ENCODE data around the gene MIS12. TPM values are rescaled to one million over a fixed set of nuclear protein-coding genes. Genes with fewer than 3 reads are reported as not detected.

Gene MIS12
- total and polyA plus RNA-seq, 2 of the 13 experiments (the other 11 are each of a cell fraction or from before 2014, with no cell fraction given), result 13.4 to 28.0 TPM

DNA sequence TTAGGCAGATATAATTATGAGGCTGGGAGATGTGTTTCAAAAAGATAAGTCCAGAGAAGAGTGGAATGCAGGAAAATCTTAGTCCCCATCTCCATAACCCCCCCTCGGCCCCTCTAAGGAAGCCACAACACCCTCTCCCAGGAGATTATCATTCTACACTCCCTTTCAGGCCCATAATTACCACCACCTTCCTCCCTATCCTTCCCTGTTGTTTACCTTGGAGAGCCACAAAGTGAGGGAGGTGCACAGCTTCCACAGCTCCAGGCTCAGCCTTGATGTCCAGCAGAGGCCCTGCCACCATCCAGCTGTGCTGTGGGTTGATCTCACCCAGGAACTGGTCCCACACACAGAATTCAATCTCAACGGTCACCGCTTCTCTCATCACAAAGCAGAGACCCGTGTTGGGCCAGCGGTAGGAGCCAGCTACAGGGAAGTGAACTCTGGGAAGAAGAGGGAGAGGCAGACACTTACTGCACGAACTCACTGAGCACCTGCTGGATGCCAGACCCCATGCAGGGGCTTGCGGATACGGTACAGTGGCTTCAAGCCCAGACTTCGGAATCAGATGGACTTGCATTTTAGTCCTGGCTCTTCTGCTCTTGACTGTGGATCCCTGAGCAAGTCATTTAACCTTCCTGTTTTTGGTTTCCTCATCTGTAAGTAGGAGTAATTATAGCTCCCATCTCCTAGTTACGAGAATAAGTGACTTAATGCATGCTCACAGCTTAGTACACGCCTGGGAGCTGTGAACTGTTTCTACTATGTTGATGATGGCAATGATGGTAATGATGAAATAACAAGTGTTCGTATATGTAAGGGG, 44.1 kb downstream of the MIS12 start:
- Histone ChIP-seq H3K4me1 (ENCODE audit: insufficient read depth, low read length) (peaks cover 15% of the 10 kb centered on the region; the same call in 1 of the 2 replicates), H3K27ac (ENCODE audit: extremely low read length, insufficient read depth, low read length) (no peak overlapping the region), H4K20me1 (ENCODE audit: insufficient read depth, low read length) (no peaks in the 10 kb centered on the region), H3K79me2 (ENCODE audit: insufficient read depth, low read length) (no peaks in the 10 kb centered on the region), H3K36me3 (replicated peaks in 1 of 2; ENCODE audit: control insufficient read depth in 1 of 2, insufficient read depth in 2 of 2, low read length in 2 of 2) (no peaks in the 10 kb centered on the region), H3K9me3 (ENCODE audit: low read length) (no peaks in the 10 kb centered on the region), H3K9ac (ENCODE audit: insufficient read depth, low read depth, low read length) (no peak overlapping the region), H3K27me3 (ENCODE audit: control insufficient read depth in 1 of 2, insufficient read depth in 2 of 2, low read length in 2 of 2) (peaks cover 0 to 22% of the 10 kb centered on the region in 2 experiments; a peak in 3 of 5 replicates), H3K4me2 (ENCODE audit: low read depth, low read length) (no peak overlapping the region), H3K4me3 (replicated peaks in 1 of 3; ENCODE audit: insufficient read depth in 1 of 3, low read depth in 2 of 3, low read length in 3 of 3) (no peak overlapping the region), H2AFZ (ENCODE audit: low read length) (no peak overlapping the region)
- POLR2A ChIA-PET, result no interaction called here
- intact Hi-C loops (cut with micrococcal nuclease; ENCODE audit: unreplicated experiment), result no loop called here
- 42% methylated on average over 10 of the region's 12 CpGs for WGBS (ENCODE audit: low lambda C conversion rate)
- in situ Hi-C loops (cut with HindIII; ENCODE audit: extremely low pct_ligation_motif_present, low pct_unique_long_range_greater_than_20kb), result no loop called here
- CTCF ChIA-PET (ENCODE audit: low intra/inter-chr PET ratio, low total read pairs), result no interaction called here
- no peak for TF ChIP-seq TBL1XR1 (IDR thresholded peaks at IDR 0.05; ENCODE audit: borderline replicate concordance, low read length, partially characterized antibody)
- TF ChIP-seq, protein P1, sequence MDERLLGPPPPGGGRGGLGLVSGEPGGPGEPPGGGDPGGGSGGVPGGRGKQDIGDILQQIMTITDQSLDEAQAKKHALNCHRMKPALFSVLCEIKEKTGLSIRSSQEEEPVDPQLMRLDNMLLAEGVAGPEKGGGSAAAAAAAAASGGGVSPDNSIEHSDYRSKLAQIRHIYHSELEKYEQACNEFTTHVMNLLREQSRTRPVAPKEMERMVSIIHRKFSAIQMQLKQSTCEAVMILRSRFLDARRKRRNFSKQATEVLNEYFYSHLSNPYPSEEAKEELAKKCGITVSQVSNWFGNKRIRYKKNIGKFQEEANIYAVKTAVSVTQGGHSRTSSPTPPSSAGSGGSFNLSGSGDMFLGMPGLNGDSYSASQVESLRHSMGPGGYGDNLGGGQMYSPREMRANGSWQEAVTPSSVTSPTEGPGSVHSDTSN (CRISPR knock-in tag; IDR thresholded peaks at IDR 0.05), result no peak
- TF ChIP-seq, protein P2, sequence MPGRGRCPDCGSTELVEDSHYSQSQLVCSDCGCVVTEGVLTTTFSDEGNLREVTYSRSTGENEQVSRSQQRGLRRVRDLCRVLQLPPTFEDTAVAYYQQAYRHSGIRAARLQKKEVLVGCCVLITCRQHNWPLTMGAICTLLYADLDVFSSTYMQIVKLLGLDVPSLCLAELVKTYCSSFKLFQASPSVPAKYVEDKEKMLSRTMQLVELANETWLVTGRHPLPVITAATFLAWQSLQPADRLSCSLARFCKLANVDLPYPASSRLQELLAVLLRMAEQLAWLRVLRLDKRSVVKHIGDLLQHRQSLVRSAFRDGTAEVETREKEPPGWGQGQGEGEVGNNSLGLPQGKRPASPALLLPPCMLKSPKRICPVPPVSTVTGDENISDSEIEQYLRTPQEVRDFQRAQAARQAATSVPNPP (CRISPR knock-in tag; IDR thresholded peaks at IDR 0.05), result no peak
- no peak for FAIRE-seq
- no TSS peak for BruUV-seq (replicated peaks)
- ATAC-seq, result no peak
- DNase-seq (ENCODE audit: low spot score), result no peak

DNA sequence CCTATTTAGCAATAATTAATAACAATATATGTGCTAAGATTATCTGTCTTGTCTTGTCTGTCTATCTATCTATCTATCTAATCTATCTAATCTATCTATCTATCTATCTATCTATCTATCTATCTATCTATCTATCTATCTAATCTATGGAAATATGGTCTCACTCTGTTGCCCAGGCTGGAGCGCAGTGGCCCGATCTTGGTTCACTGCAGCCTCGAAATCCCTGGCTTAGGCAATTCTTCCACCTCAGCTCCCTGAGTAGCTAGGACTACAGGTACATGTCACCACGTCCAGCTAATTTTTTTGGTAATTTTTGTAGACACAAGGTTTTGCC, 44.7 kb downstream of the MIS12 start:
- no peaks in the 10 kb centered on the region for H3K9me3 ChIP-seq (ENCODE audit: low read length)
- no peak overlapping the region for H3K27ac ChIP-seq (ENCODE audit: extremely low read length, insufficient read depth, low read length)
- ATAC-seq (no peak), DNase-seq (ENCODE audit: low spot score) (no peak), FAIRE-seq (no peak)
- no peak overlapping the region for H3K9ac ChIP-seq (ENCODE audit: insufficient read depth, low read depth, low read length)
- TF ChIP-seq, protein P3, sequence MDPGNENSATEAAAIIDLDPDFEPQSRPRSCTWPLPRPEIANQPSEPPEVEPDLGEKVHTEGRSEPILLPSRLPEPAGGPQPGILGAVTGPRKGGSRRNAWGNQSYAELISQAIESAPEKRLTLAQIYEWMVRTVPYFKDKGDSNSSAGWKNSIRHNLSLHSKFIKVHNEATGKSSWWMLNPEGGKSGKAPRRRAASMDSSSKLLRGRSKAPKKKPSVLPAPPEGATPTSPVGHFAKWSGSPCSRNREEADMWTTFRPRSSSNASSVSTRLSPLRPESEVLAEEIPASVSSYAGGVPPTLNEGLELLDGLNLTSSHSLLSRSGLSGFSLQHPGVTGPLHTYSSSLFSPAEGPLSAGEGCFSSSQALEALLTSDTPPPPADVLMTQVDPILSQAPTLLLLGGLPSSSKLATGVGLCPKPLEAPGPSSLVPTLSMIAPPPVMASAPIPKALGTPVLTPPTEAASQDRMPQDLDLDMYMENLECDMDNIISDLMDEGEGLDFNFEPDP (CRISPR knock-in tag; conservative IDR thresholded peaks at IDR 0.05), result no peak
- intact Hi-C loops (cut with micrococcal nuclease; ENCODE audit: unreplicated experiment), result no loop called here
- no TSS peak for BruUV-seq (replicated peaks)
- no peak overlapping the region for H3K4me2 ChIP-seq (ENCODE audit: low read depth, low read length)
- POLR2A ChIA-PET, result no interaction called here
- H3K36me3 ChIP-seq (replicated peaks in 1 of 2; ENCODE audit: control insufficient read depth in 1 of 2, insufficient read depth in 2 of 2, low read length in 2 of 2), result no peaks in the 10 kb centered on the region
- CTCF ChIA-PET (ENCODE audit: low intra/inter-chr PET ratio, low total read pairs), result no interaction called here
- WGBS (ENCODE audit: low lambda C conversion rate), result 48% methylated on average over 4 of the region's 4 CpGs
- H3K27me3 ChIP-seq (ENCODE audit: control insufficient read depth in 1 of 2, insufficient read depth in 2 of 2, low read length in 2 of 2), result peaks cover 1 to 22% of the 10 kb centered on the region in 2 experiments; a peak in 3 of 5 replicates
- no peak overlapping the region for H3K4me3 ChIP-seq (replicated peaks in 1 of 3; ENCODE audit: insufficient read depth in 1 of 3, low read depth in 2 of 3, low read length in 3 of 3)
- H3K4me1 ChIP-seq (ENCODE audit: insufficient read depth, low read length), result peaks cover 14% of the 10 kb centered on the region; the same call in 1 of the 2 replicates
- in situ Hi-C loops (cut with HindIII; ENCODE audit: extremely low pct_ligation_motif_present, low pct_unique_long_range_greater_than_20kb), result no loop called here
- no peaks in the 10 kb centered on the region for H3K79me2 ChIP-seq (ENCODE audit: insufficient read depth, low read length)
- no peak overlapping the region for H2AFZ ChIP-seq (ENCODE audit: low read length)
- no peaks in the 10 kb centered on the region for H4K20me1 ChIP-seq (ENCODE audit: insufficient read depth, low read length)

Measured in HepG2 (cell line).